NT2/D1 (cell line): ENCODE measurements around the gene AOPEP.

Experiments used
- SUZ12 ChIP-seq: IDR thresholded peaks from 2 replicates; pipeline ENCODE4 v1.6.1; 2011; ENCODE audit not compliant: insufficient read length, insufficient read depth; ENCODE audit errors: extremely low read depth
- YY1 ChIP-seq: IDR thresholded peaks from 2 replicates; pipeline ENCODE4 v1.6.1; 2011; ENCODE audit not compliant: insufficient read length, insufficient read depth
- ZNF274 ChIP-seq: IDR thresholded peaks from 2 replicates; pipeline ENCODE4 v1.6.1; 2011; ENCODE audit warnings: mild to moderate bottlenecking, low read depth, low read length

GRCh38 chr9:94907264-94907936 is 180.9 kb downstream of the AOPEP start:
- TF ChIP-seq ZNF274 (no peak), YY1 (no peak), SUZ12 (no peak)
